ENCODE results near the gene CTNNA3.

GRCh38 chr10:66244953-66245352 is 1451.0 kb downstream of the CTNNA3 start:
- TF ChIP-seq EZH2 (IDR thresholded peaks at IDR 0.05; ENCODE audit: low read length, missing control alignments) (no peak), CTCF (conservative IDR thresholded peaks at IDR 0.05 in 1 of 2, IDR thresholded peaks at IDR 0.05 in 1 of 2; ENCODE audit: low read depth in 1 of 2, low read length in 2 of 2) (no peak)
